SK-N-SH (cell line): ENCODE data around the gene NAXE. TPM values are rescaled to one million over a fixed set of nuclear protein-coding genes. Genes with fewer than 3 reads are reported as not detected.

Experiments
- CTCF ChIA-PET: fragments of 300-600, 350-600 bp; formaldehyde crosslinking; extraction: SDS; loops from one replicate; lab custom pipeline; 2021; lab: Yijun Ruan, JAX
- POLR2A ChIA-PET: fragments of 350-600 bp; sonication (Branson Sonifier 250); formaldehyde crosslinking; extraction: SDS; loops from one replicate; lab custom pipeline; 2020; ENCODE audit warnings: antibody characterized with exemption, inconsistent platforms; lab: Yijun Ruan, JAX
- DNase-seq: peaks from one replicate; pipeline ENCODE4 v3.0.0; 2012
- H2AFZ ChIP-seq: fragments of 200-600 bp; sonication (generic); 2 replicates; pipeline ENCODE4 v1.8.1; 2016; ENCODE audit warnings: antibody characterized with exemption, mild to moderate bottlenecking, low read depth
- H3F3A ChIP-seq: fragments of 200-600 bp; sonication (generic); replicated peaks from 2 replicates; pipeline ENCODE3; 2016; ENCODE audit warnings: antibody characterized with exemption, mild to moderate bottlenecking; ENCODE audit not compliant: insufficient read depth
- H3K27ac ChIP-seq, 2 experiments: fragments of 200-500 bp in 1 of 2; fragments of 200-600 bp in 1 of 2; sonication (Bioruptor generic) in 1 of 2; sonication (generic), shearing (Covaris generic) in 1 of 2; 2 replicates each; pipeline versions ENCODE4 v1.5.1 to v1.6.1; 2014 to 2016; ENCODE audit warnings: low read depth in 2 of 2, inconsistent platforms in 1 of 2, low read length in 1 of 2, mild to moderate bottlenecking in 1 of 2, mixed read lengths in 1 of 2
- H3K27me3 ChIP-seq: fragments of 200-600 bp; sonication (generic), shearing (Covaris generic); 2 replicates; pipeline ENCODE4 v1.6.1; 2016; ENCODE audit warnings: mixed run types; ENCODE audit not compliant: insufficient read depth
- H3K36me3 ChIP-seq, 2 experiments: fragments of 200-500 bp in 1 of 2; fragments of 200-600 bp in 1 of 2; sonication (Bioruptor generic) in 1 of 2; sonication (generic) in 1 of 2; replicated peaks in 1 of 2; 2 replicates each; pipeline versions ENCODE3 to v1.5.1; 2014 to 2016; ENCODE audit warnings: low read length in 1 of 2, mild to moderate bottlenecking in 1 of 2; ENCODE audit not compliant: insufficient read depth in 2 of 2, control insufficient read depth in 1 of 2
- H3K4me1 ChIP-seq, 2 experiments: fragments of 200-500 bp in 1 of 2; fragments of 200-600 bp in 1 of 2; sonication (Bioruptor generic) in 1 of 2; sonication (generic), shearing (Covaris generic) in 1 of 2; 2 replicates each; pipeline versions ENCODE4 v1.5.1 to v1.6.1; 2014 to 2016; ENCODE audit warnings: low read depth in 1 of 2, low read length in 1 of 2, mixed run types in 1 of 2; ENCODE audit not compliant: insufficient read depth in 2 of 2, control insufficient read depth in 1 of 2
- H3K4me2 ChIP-seq: fragments of 200-600 bp; sonication (generic), shearing (Covaris generic); 2 replicates; pipeline ENCODE4 v1.6.1; 2017; ENCODE audit warnings: mixed run types
- H3K4me3 ChIP-seq, 2 experiments: fragments of 200-500 bp in 1 of 2; fragments of 200-600 bp in 1 of 2; sonication (Bioruptor generic) in 1 of 2; sonication (generic), shearing (Covaris generic) in 1 of 2; 2 replicates each; pipeline versions ENCODE4 v1.5.1 to v1.8.1; 2014 to 2016; ENCODE audit warnings: low read depth in 2 of 2, inconsistent platforms in 1 of 2, low read length in 1 of 2, mild to moderate bottlenecking in 1 of 2, mixed read lengths in 1 of 2, moderate library complexity in 1 of 2
- H3K79me2 ChIP-seq: fragments of 200-600 bp; sonication (generic); 2 replicates; pipeline ENCODE4 v1.8.1; 2017; ENCODE audit warnings: mild to moderate bottlenecking; ENCODE audit not compliant: insufficient read depth
- H3K9ac ChIP-seq: fragments of 200-600 bp; sonication (generic); 2 replicates; pipeline ENCODE4 v1.6.1; 2017; ENCODE audit warnings: mixed run types
- H3K9me2 ChIP-seq: fragments of 200-600 bp; sonication (generic); 2 replicates; pipeline ENCODE4 v1.6.1; 2017; ENCODE audit warnings: mixed run types
- H3K9me3 ChIP-seq: fragments of 200-600 bp; sonication (generic); 2 replicates; pipeline ENCODE4 v1.6.1; 2017; ENCODE audit warnings: mixed run types, mild to moderate bottlenecking, moderate library complexity
- H4K20me1 ChIP-seq: fragments of 200-600 bp; sonication (generic); 2 replicates; pipeline ENCODE4 v1.6.1; 2017; ENCODE audit warnings: mild to moderate bottlenecking, mixed run types; ENCODE audit not compliant: insufficient read depth
- GATA2 ChIP-seq: sonication (generic); formaldehyde crosslinking; IDR thresholded peaks from 2 replicates; pipeline ENCODE4 v1.5.0; 2020; ENCODE audit warnings: mild to moderate bottlenecking, missing genetic modification reagents
- JUND ChIP-seq: IDR thresholded peaks from 2 replicates; pipeline ENCODE4 v1.4.0; 2012
- MEF2A ChIP-seq: IDR thresholded peaks from 2 replicates; pipeline ENCODE4 v1.4.0; 2012; ENCODE audit warnings: low read depth, borderline replicate concordance
- MXI1 ChIP-seq: IDR thresholded peaks from 2 replicates; pipeline ENCODE4 v1.6.1; 2012; ENCODE audit warnings: mild to moderate bottlenecking, low read depth, low read length, improper control_type of control experiment
- NFIC ChIP-seq: IDR thresholded peaks from 2 replicates; pipeline ENCODE4 v1.4.0; 2012; ENCODE audit warnings: borderline replicate concordance
- NRF1 ChIP-seq: IDR thresholded peaks from 2 replicates; pipeline ENCODE4 v1.6.1; 2012; ENCODE audit warnings: low read depth, mild to moderate bottlenecking, low read length
- RAD21 ChIP-seq: IDR thresholded peaks from 2 replicates; pipeline ENCODE4 v1.6.1; 2012; ENCODE audit warnings: mild to moderate bottlenecking, low read length
- RFX5 ChIP-seq: IDR thresholded peaks from 2 replicates; pipeline ENCODE4 v1.6.1; 2012; ENCODE audit warnings: mild to moderate bottlenecking, improper control_type of control experiment, low read length
- TCF12 ChIP-seq: IDR thresholded peaks from 2 replicates; pipeline ENCODE4 v1.4.0; 2012
- USF1 ChIP-seq: IDR thresholded peaks from 2 replicates; pipeline ENCODE4 v1.4.0; 2012; ENCODE audit warnings: low read depth, borderline replicate concordance
- USF2 ChIP-seq: fragments of 150-350 bp; IDR thresholded peaks from 2 replicates; pipeline ENCODE4 v1.6.1; 2017; ENCODE audit warnings: antibody characterized with exemption, low read length, low read depth, borderline replicate concordance
- ZBTB33 ChIP-seq: IDR thresholded peaks from 2 replicates; pipeline ENCODE4 v1.4.0; 2012; ENCODE audit warnings: low read depth, borderline replicate concordance
- WGBS: methylation state at CpG from one replicate; pipeline ENCODE4 v1.1.6; 2017; ENCODE audit warnings: low lambda C conversion rate; 5-methylcytosine and 5-hydroxymethylcytosine counted together
- polyA plus RNA-seq, 3 experiments: library from polyadenylated mRNA; depleted of rRNA; stranded (reverse); fragments of >200 nt; gene quantifications; 2 replicates each; pipeline ENCODE4 v1.2.3, GENCODE V29; 2012

NAXE gene
- polyA plus RNA-seq, 1 of the 3 experiments (the other 2 are of a cell fraction) = 98.4 TPM

GRCh38 chr1:156622581-156623297, 31.2 kb downstream of the NAXE start:
- H3K27me3 ChIP-seq = peaks cover 29% of the 10 kb centered on the region
- POLR2A ChIA-PET = no interaction called here
- no peaks in the 10 kb centered on the region for H3K9me2 ChIP-seq
- H3K9me3 ChIP-seq = no peaks in the 10 kb centered on the region
- peaks cover 14% of the 10 kb centered on the region for H3F3A ChIP-seq
- WGBS = 84% methylated on average over 6 of the region's 6 CpGs
- H2AFZ ChIP-seq = no peak overlapping the region
- peaks cover 0 to 13% of the 10 kb centered on the region in 2 experiments; a peak in 1 of 4 replicates for H3K4me1 ChIP-seq
- no peak for DNase-seq
- H4K20me1 ChIP-seq = no peaks in the 10 kb centered on the region
- H3K4me3 ChIP-seq = no peak overlapping the region
- H3K79me2 ChIP-seq = no peaks in the 10 kb centered on the region
- H3K4me2 ChIP-seq = no peak overlapping the region
- CTCF ChIA-PET = interaction anchor here (0.8 to 18.0 kb wide), 10 partner anchors 8 to 104 kb away, joined by 3 to 643 read pairs (median 38); partner anchors contain the start of genes BCAN, ISG20L2, METTL25B and NAXE
- TF ChIP-seq MXI1 = no peak
- TF ChIP-seq NFIC = no peak
- TF ChIP-seq USF1 = no peak
- no peak for TF ChIP-seq USF2
- no peak for TF ChIP-seq GATA2 (CRISPR knock-in tag)
- no peak for TF ChIP-seq NRF1
- no peak for TF ChIP-seq JUND
- TF ChIP-seq TCF12 = no peak
- no peak for TF ChIP-seq RAD21
- no peak for TF ChIP-seq MEF2A
- TF ChIP-seq ZBTB33 = no peak
- TF ChIP-seq RFX5 = no peak
- TF ChIP-seq, all 33 proteins: peak for 0
- Histone ChIP-seq H3K27ac (no peak overlapping the region), H3K36me3 (no peaks in the 10 kb centered on the region), H3K9ac (no peak overlapping the region)
